Measurements from ENCODE around the gene TFB1M. TPM values are rescaled to one million over a fixed set of nuclear protein-coding genes. Genes with fewer than 3 reads are reported as not detected.

Gene TFB1M
- total and polyA plus RNA-seq, 2 donors (not counting 3 experiments of a cell fraction or from before 2014, with no cell fraction given): 12.9 to 35.5 TPM

GRCh38 chr6:155248008-155249001 lies 66.0 kb downstream of the TFB1M start:
- no peaks in the 10 kb centered on the region for H3K9me3 ChIP-seq (replicated peaks; ENCODE audit: control insufficient read depth, insufficient read depth, low read length)
- peak; percentile 75 for DNase-seq (ENCODE audit: low read depth, low spot score)
- H3K79me2 ChIP-seq (ENCODE audit: control insufficient read depth, insufficient read depth, low read length): no peaks in the 10 kb centered on the region
- no peak overlapping the region for H2AFZ ChIP-seq (ENCODE audit: low read depth, low read length)
- TF ChIP-seq CTCF (IDR thresholded peaks at IDR 0.05; ENCODE audit: extremely low read depth in 1 of 2, insufficient read depth in 1 of 2, low read depth in 1 of 2, low read length in 2 of 2) (peak; percentile 71 to 74), MYC (IDR thresholded peaks at IDR 0.05; ENCODE audit: low read depth, low read length) (no peak)
- H3K9ac ChIP-seq (replicated peaks; ENCODE audit: extremely low read depth, insufficient read depth, low read length): no peak overlapping the region
- no TSS peak for BruUV-seq (replicated peaks)
- H3K9me1 ChIP-seq (replicated peaks; ENCODE audit: control insufficient read depth, extremely low read depth, insufficient read depth, low read length): no peaks in the 10 kb centered on the region
- H4K20me1 ChIP-seq (replicated peaks; ENCODE audit: control insufficient read depth, extremely low read depth, insufficient read depth, low read length): no peaks in the 10 kb centered on the region
- dilution Hi-C loops (cut with MboI; ENCODE audit: extremely low pct_ligation_motif_present, low sequenced_read_pairs): no loop called here
- H3K27ac ChIP-seq (ENCODE audit: insufficient read depth, low read depth, low read length): no peak overlapping the region
- CTCF ChIA-PET: interaction anchor here (0.7 to 9.5 kb wide), 45 partner anchors 10 to 573 kb away, joined by 3 to 292 read pairs (median 5); no protein-coding TSS in a partner anchor
- intact Hi-C loops (cut with micrococcal nuclease): loop anchor here (1.0 to 5.0 kb wide), 7 partner anchors 47 to 573 kb away; partner anchors contain the start of gene TIAM2
- POLR2A ChIA-PET: no interaction called here
- peak; percentile 90 for FAIRE-seq
- H3K36me3 ChIP-seq (ENCODE audit: control insufficient read depth in 2 of 2, extremely low read depth in 1 of 2, insufficient read depth in 2 of 2, low read length in 2 of 2): peaks cover 7 to 8% of the 10 kb centered on the region in 2 experiments
- no peak overlapping the region for H3K4me3 ChIP-seq (replicated peaks in 1 of 3; ENCODE audit: insufficient read depth in 1 of 3, low read depth in 1 of 3, low read length in 3 of 3)
- H3K27me3 ChIP-seq (ENCODE audit: control insufficient read depth in 2 of 2, insufficient read depth in 2 of 2, low read length in 2 of 2): no peaks in the 10 kb centered on the region
- H3K4me1 ChIP-seq (ENCODE audit: control insufficient read depth, extremely low read depth, insufficient read depth, low read length): no peaks in the 10 kb centered on the region
- no peak overlapping the region for H3K4me2 ChIP-seq (ENCODE audit: insufficient read depth, low read length)

GRCh38 chr6:155247618-155248007 lies 66.7 kb downstream of the TFB1M start:
- Histone ChIP-seq H3K4me3 (replicated peaks in 1 of 3; ENCODE audit: insufficient read depth in 1 of 3, low read depth in 1 of 3, low read length in 3 of 3) (no peak overlapping the region), H3K4me2 (ENCODE audit: insufficient read depth, low read length) (no peak overlapping the region), H2AFZ (ENCODE audit: low read depth, low read length) (no peak overlapping the region), H3K4me1 (ENCODE audit: control insufficient read depth, extremely low read depth, insufficient read depth, low read length) (no peaks in the 10 kb centered on the region), H3K79me2 (ENCODE audit: control insufficient read depth, insufficient read depth, low read length) (no peaks in the 10 kb centered on the region), H3K9me1 (replicated peaks; ENCODE audit: control insufficient read depth, extremely low read depth, insufficient read depth, low read length) (no peaks in the 10 kb centered on the region), H3K36me3 (ENCODE audit: control insufficient read depth in 2 of 2, extremely low read depth in 1 of 2, insufficient read depth in 2 of 2, low read length in 2 of 2) (peaks cover 4 to 7% of the 10 kb centered on the region in 2 experiments), H4K20me1 (replicated peaks; ENCODE audit: control insufficient read depth, extremely low read depth, insufficient read depth, low read length) (no peaks in the 10 kb centered on the region), H3K9me3 (replicated peaks; ENCODE audit: control insufficient read depth, insufficient read depth, low read length) (no peaks in the 10 kb centered on the region), H3K9ac (replicated peaks; ENCODE audit: extremely low read depth, insufficient read depth, low read length) (no peak overlapping the region), H3K27ac (ENCODE audit: insufficient read depth, low read depth, low read length) (no peak overlapping the region), H3K27me3 (ENCODE audit: control insufficient read depth in 2 of 2, insufficient read depth in 2 of 2, low read length in 2 of 2) (no peaks in the 10 kb centered on the region)
- POLR2A ChIA-PET: no interaction called here
- BruUV-seq (replicated peaks): no TSS peak
- intact Hi-C loops (cut with micrococcal nuclease): loop anchor here (1.0 to 5.0 kb wide), 7 partner anchors 46 to 572 kb away; partner anchors contain the start of gene TIAM2
- DNase-seq (ENCODE audit: low read depth, low spot score): no peak
- no peak for FAIRE-seq
- CTCF ChIA-PET: interaction anchor here (0.7 to 9.5 kb wide), 32 partner anchors 11 to 572 kb away, joined by 3 to 292 read pairs (median 7); no protein-coding TSS in a partner anchor
- TF ChIP-seq JUN (IDR thresholded peaks at IDR 0.05; ENCODE audit: borderline replicate concordance, insufficient read depth, insufficient read length, low read depth) (no peak), MAX (IDR thresholded peaks at IDR 0.05; ENCODE audit: insufficient read depth, insufficient read length) (no peak), POLR2A (IDR thresholded peaks at IDR 0.05; ENCODE audit: low read depth, low read length) (no peak)
- dilution Hi-C loops (cut with MboI; ENCODE audit: extremely low pct_ligation_motif_present, low sequenced_read_pairs): no loop called here

Measured in endothelial cell of umbilical vein (primary cell).